Liver (tissue), 9 donors: ENCODE measurements around the gene CEP20. TPM values are rescaled to one million over a fixed set of nuclear protein-coding genes. Genes with fewer than 3 reads are reported as not detected.

ENCODE experiments used
- DNase-seq: peaks from one replicate; pipeline ENCODE4 v3.0.0-alpha.2; 2017; ENCODE audit warnings: low spot score
- H3K27ac ChIP-seq, 2 donors: one replicate each; pipeline ENCODE4 v1.7.0; 2013; ENCODE audit warnings: inconsistent platforms in 2 of 2, low read length in 2 of 2, control low read depth in 1 of 2, low read depth in 1 of 2, mild to moderate bottlenecking in 1 of 2
- H3K27me3 ChIP-seq, 4 donors: one replicate each; pipeline versions ENCODE4 v1.6.1 to v1.7.0; 2013; ENCODE audit warnings: low read length in 3 of 4, inconsistent platforms in 1 of 4, mild to moderate bottlenecking in 1 of 4, moderate library complexity in 1 of 4; ENCODE audit not compliant: control insufficient read depth in 4 of 4, insufficient read depth in 4 of 4
- H3K36me3 ChIP-seq, 4 donors: one replicate each; pipeline versions ENCODE4 v1.6.1 to v1.7.0; 2013; ENCODE audit warnings: low read length in 3 of 4, mild to moderate bottlenecking in 3 of 4, low read depth in 1 of 4, moderate library complexity in 1 of 4; ENCODE audit not compliant: control insufficient read depth in 4 of 4, insufficient read depth in 3 of 4
- H3K4me1 ChIP-seq, 4 donors: one replicate each; pipeline versions ENCODE4 v1.6.1 to v1.7.0; 2013; ENCODE audit warnings: low read length in 3 of 4, mild to moderate bottlenecking in 3 of 4, moderate library complexity in 1 of 4; ENCODE audit not compliant: control insufficient read depth in 4 of 4, insufficient read depth in 4 of 4
- H3K4me3 ChIP-seq, 3 donors: one replicate each; pipeline versions ENCODE4 v1.6.1 to v1.7.0; 2013; ENCODE audit warnings: low read length in 3 of 3, control low read depth in 1 of 3, low read depth in 1 of 3, mild to moderate bottlenecking in 1 of 3
- H3K9ac ChIP-seq, 2 donors: one replicate each; pipeline ENCODE4 v1.7.0; 2013; ENCODE audit warnings: low read length in 2 of 2, mild to moderate bottlenecking in 2 of 2, moderate library complexity in 2 of 2, control low read depth in 1 of 2, low read depth in 1 of 2
- H3K9me3 ChIP-seq, 4 donors: one replicate each; pipeline versions ENCODE4 v1.6.1 to v1.7.0; 2013; ENCODE audit warnings: low read length in 3 of 4; ENCODE audit not compliant: control insufficient read depth in 4 of 4
- ATF3 ChIP-seq: IDR thresholded peaks from 2 replicates; pipeline ENCODE4 v1.6.1; 2016; ENCODE audit warnings: antibody characterized with exemption
- CTCF ChIP-seq: fragments of 150-350 bp; IDR thresholded peaks from 2 replicates; pipeline ENCODE4 v1.5.1; 2017; ENCODE audit warnings: improper control_type of control experiment, low read depth, low read length; ENCODE audit not compliant: missing input control
- EGR1 ChIP-seq, 2 donors: IDR thresholded peaks; 2 replicates each; pipeline ENCODE4 v1.6.1; 2016 to 2018; ENCODE audit warnings: antibody characterized with exemption in 2 of 2, low read depth in 2 of 2
- FOXA1 ChIP-seq: IDR thresholded peaks from 2 replicates; pipeline ENCODE4 v1.6.1; 2016; ENCODE audit warnings: antibody characterized with exemption
- FOXA2 ChIP-seq: IDR thresholded peaks from 2 replicates; pipeline ENCODE4 v1.6.1; 2016; ENCODE audit warnings: antibody characterized with exemption
- GABPA ChIP-seq, 2 donors: IDR thresholded peaks in 1 of 2; conservative IDR thresholded peaks in 1 of 2; 2 replicates each; pipeline ENCODE4 v1.6.1; 2016; ENCODE audit warnings: antibody characterized with exemption in 2 of 2, mild to moderate bottlenecking in 1 of 2, moderate library complexity in 1 of 2
- HNF4A ChIP-seq, 2 donors: conservative IDR thresholded peaks; 2 replicates each; pipeline ENCODE4 v1.6.1; 2016; ENCODE audit warnings: antibody characterized with exemption in 2 of 2, mild to moderate bottlenecking in 2 of 2
- HNF4G ChIP-seq: IDR thresholded peaks from 2 replicates; pipeline ENCODE4 v1.6.1; 2016; ENCODE audit warnings: antibody characterized with exemption
- JUND ChIP-seq, 2 donors: IDR thresholded peaks; 2 replicates each; pipeline ENCODE4 v1.6.1; 2016; ENCODE audit warnings: antibody characterized with exemption in 2 of 2
- MAX ChIP-seq: IDR thresholded peaks from 2 replicates; pipeline ENCODE4 v1.6.1; 2016; ENCODE audit warnings: antibody characterized with exemption
- NR2F2 ChIP-seq: IDR thresholded peaks from 2 replicates; pipeline ENCODE4 v1.6.1; 2016; ENCODE audit warnings: antibody characterized with exemption
- RAD21 ChIP-seq, 2 donors: IDR thresholded peaks; 2 replicates each; pipeline ENCODE4 v1.6.1; 2016; ENCODE audit warnings: antibody characterized with exemption in 2 of 2, mild to moderate bottlenecking in 2 of 2
- REST ChIP-seq: IDR thresholded peaks from 2 replicates; pipeline ENCODE4 v1.6.1; 2016; ENCODE audit warnings: antibody characterized with exemption, mild to moderate bottlenecking
- RXRA ChIP-seq, 2 donors: IDR thresholded peaks; 2 replicates each; pipeline ENCODE4 v1.6.1; 2017 to 2018; ENCODE audit warnings: antibody characterized with exemption in 2 of 2, mild to moderate bottlenecking in 1 of 2
- SP1 ChIP-seq: IDR thresholded peaks from 2 replicates; pipeline ENCODE4 v1.6.1; 2018; ENCODE audit warnings: antibody characterized with exemption, mild to moderate bottlenecking
- TAF1 ChIP-seq: conservative IDR thresholded peaks from 2 replicates; pipeline ENCODE4 v1.6.1; 2016; ENCODE audit warnings: antibody characterized with exemption, mild to moderate bottlenecking
- YY1 ChIP-seq: IDR thresholded peaks from 2 replicates; pipeline ENCODE4 v1.6.1; 2016; ENCODE audit warnings: antibody characterized with exemption, mild to moderate bottlenecking
- ZBTB33 ChIP-seq: IDR thresholded peaks from 2 replicates; pipeline ENCODE4 v1.6.1; 2016; ENCODE audit warnings: antibody characterized with exemption
- WGBS: extraction: QIAGEN DNeasy Blood & Tissue Kit; methylation state at CpG from one replicate; pipeline ENCODE4 v1.1.7; 2013; 5-methylcytosine and 5-hydroxymethylcytosine counted together
- polyA plus RNA-seq, 2 donors: library from polyadenylated mRNA; stranded (reverse) in 1 of 2; unstranded in 1 of 2; fragments of 200-250 nt in 1 of 2; fragments of >200 nt in 1 of 2; fragmentation: Nextera tagmentation in 1 of 2; extraction: Ambion mirVana in 1 of 2; gene quantifications; one replicate each; pipeline versions ENCODE4 v1.2.1 to v1.2.3, GENCODE V29; 2013 to 2015
- total RNA-seq, 2 donors: library from RNA; depleted of rRNA; stranded (reverse); fragments of >200 nt; gene quantifications; one replicate each; pipeline ENCODE4 v1.2.3, GENCODE V29; 2014
- donor health status: healthy.
- donor health status: healthy.
- donor health status: healthy.
- donor health status: healthy.
- donor health status: healthy.

The CEP20 gene
- total and polyA plus RNA-seq, 4 donors, result 10.7 to 19.2 (median 13.3) TPM

GRCh38 chr16:15903960-15904359 lies 15.6 kb upstream of the CEP20 start:
- no peak for DNase-seq
- Histone ChIP-seq H3K4me3 (no peak overlapping the region), H3K27me3 (no peaks in the 10 kb centered on the region), H3K27ac (no peak overlapping the region), H3K4me1 (no peaks in the 10 kb centered on the region), H3K9me3 (peaks cover 0 to 2% (median 0%) of the 10 kb centered on the region in 4 donors), H3K36me3 (no peaks in the 10 kb centered on the region), H3K9ac (no peak overlapping the region)
- no peak for TF ChIP-seq RAD21 (IDR thresholded peaks at IDR 0.05)
- no peak for TF ChIP-seq REST
- TF ChIP-seq MAX, result no peak
- TF ChIP-seq GABPA (IDR thresholded peaks at IDR 0.05 in 1 of 2, conservative IDR thresholded peaks at IDR 0.05 in 1 of 2), result no peak
- no peak for TF ChIP-seq HNF4G
- TF ChIP-seq EGR1 (IDR thresholded peaks at IDR 0.05; ENCODE audit: low read depth in 2 of 2), result no peak
- no peak for TF ChIP-seq YY1
- no peak for TF ChIP-seq TAF1
- TF ChIP-seq JUND (IDR thresholded peaks at IDR 0.05), result no peak
- TF ChIP-seq ATF3, result no peak
- TF ChIP-seq FOXA2, result no peak
- TF ChIP-seq ZBTB33, result no peak
- no peak for TF ChIP-seq HNF4A (conservative IDR thresholded peaks at IDR 0.05)
- TF ChIP-seq SP1, result no peak
- TF ChIP-seq NR2F2, result no peak
- no peak for TF ChIP-seq RXRA (IDR thresholded peaks at IDR 0.05)
- TF ChIP-seq FOXA1, result no peak
- TF ChIP-seq CTCF, result no peak
- WGBS, result 98% methylated on average over 5 of the region's 5 CpGs
